ENCODE data around the gene KIFC1.
A peak's percentile ranks its signal among the peaks of the same experiment; 100 is the strongest.

KIFC1 gene

DNA sequence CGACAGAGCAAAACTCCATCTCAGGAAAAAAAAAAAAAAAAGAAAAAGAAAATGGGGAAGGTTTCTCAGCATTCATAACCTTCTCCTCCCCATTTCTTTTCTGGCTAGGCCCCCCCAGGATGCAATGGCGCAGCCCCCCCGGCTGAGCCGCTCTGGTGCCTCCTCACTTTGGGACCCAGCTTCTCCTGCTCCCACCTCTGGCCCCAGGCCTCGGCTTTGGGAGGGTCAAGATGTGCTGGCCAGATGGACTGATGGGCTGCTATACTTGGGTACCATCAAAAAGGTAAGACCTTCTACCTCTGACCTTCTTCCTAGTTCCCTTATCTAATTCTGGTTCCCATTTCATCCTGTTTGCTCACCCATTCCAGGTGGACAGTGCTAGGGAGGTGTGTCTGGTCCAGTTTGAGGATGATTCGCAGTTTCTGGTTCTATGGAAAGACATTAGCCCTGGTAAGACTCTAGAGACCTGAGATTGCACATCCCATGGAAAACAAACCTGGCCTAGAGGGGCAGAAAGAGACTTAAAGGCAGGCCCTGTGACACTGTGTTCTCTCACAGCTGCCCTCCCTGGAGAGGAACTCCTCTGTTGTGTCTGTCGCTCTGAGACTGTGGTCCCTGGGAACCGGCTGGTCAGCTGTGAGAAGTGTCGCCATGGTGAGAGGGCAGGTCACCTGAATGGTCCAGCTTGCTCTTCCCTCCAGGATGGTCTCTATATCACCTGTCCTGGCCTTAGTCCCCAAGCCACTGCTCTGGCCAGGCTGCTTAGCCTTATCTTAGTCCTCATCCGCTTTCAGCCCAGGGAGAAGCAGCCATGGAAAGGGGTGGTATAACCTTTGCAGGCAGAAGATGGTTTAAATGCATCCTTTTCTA is 20.8 kb downstream of the KIFC1 start:
- no peak for DNase-seq

DNA sequence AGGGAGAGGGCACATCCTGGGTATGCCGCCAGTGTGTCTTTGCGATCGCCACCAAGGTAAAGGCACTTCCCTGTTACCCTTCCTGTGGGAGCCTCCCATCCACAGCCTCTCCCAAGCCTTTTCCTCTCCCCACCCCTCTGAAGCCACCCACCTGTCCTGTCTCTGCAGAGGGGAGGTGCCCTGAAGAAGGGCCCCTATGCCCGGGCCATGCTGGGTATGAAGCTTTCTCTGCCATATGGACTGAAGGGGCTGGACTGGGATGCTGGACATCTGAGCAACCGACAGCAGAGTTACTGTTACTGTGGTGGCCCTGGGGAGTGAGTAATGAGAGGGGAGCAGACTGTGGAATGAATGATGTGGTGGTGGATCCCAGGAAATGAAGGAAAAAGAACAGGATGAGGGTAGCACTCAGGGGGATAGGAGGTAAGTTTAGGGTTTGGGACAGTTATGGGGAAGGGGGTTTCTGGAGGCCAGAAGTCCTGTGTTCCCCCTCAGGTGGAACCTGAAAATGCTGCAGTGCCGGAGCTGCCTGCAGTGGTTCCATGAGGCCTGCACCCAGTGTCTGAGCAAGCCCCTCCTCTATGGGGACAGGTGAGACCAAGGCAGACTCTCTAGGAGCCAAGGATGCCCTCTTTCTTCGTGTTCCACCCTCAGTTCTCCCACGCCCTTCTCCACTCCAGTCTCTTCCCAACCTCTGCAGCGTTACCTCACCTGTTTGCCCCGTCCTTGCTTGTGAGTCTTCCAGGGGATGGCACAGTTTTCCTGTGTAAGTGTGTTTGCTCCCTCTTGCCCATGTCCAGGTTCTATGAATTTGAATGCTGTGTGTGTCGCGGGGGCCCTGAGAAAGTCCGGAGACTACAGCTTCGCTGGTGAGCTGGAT is 21.9 kb downstream of the KIFC1 start:
- no peak for DNase-seq

GRCh38 chr6:33414592-33415271 is 23.1 kb downstream of the KIFC1 start:
- peak; percentile 39 for DNase-seq

GRCh38 chr6:33415831-33416230 is 24.2 kb downstream of the KIFC1 start:
- DNase-seq: no peak

GRCh38 chr6:33416386-33417127 is 24.9 kb downstream of the KIFC1 start:
- DNase-seq: no peak

DNA sequence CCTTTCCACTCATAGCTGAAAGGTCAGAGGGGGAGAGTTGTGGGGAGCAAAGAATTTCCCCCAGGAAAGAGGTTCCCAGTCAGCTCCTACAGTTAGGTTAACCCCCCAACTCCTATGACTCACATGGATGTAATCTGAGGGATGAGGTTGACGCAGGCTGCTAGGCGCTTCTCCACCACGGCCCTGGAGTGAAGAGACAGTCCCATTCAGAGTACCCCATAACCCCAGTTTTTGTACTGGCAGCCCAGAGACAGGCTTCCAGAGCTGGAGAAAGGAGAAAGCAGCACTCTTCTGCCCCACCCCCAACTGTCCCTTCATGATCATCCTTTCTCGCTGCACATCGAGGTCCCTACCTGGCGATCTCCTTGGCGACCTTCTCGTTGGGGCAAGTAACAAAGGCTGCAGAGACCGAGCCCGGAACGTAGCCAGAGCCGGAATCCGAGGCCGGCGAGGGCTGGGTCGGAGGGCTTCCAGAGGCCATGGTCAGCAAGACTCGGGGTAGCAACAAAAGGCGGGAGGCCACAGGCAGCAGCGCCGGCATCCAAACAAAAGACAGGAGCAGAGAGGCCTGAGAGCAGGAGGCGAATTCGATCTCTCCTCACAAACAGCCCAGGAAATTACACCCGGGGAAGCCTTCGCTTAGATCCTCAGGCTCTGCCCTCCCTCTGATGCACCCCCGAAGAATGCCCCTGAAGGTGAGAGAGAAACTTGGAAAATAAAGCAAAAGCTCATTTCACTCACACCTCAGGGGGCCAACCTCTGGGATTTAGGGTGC is 25.7 kb downstream of the KIFC1 start:
- DNase-seq: peak; percentile 39

DNA sequence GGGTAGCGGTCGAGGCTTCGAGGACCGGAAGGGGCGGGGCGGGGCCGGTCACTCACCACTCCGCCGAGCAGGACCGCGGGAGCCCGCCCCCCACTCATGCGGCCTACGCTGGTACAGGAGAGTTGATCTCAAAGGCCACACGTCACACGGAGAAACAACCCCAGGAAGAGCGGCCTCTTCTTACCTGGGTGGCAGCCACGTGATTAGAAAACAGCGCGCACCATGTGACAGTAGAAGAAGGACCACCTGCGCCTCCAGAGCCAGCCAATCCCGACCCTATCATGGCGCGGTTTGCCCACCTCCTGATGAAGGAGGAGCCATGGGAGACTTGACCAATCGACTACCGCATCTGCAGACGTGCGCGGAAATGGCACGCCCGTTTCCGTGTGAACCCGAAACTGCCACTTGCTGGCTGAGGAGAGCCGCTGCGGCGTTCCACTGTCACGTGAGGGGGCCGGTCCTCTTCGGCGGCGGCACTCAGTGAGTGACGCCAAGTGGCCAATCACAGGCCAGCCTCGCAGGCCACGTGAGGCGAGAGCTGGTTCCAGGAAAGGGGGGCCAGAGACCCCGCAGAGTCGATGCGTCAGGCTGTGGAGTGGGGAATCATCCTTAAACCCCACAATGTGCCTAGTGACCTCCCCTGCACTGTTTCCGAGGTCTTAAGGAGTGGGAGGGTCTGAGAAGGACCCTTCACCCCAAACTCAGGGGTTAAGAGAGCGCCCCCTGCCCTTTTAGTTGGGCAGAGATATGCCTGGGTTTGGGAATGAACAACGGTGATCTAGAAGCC is 26.5 kb downstream of the KIFC1 start, which contains the start of gene CUTA:
TSS of gene CUTA (minus strand) at position 205 of the 787 bp plus-strand sequence. CDS start at position 98, 107 bp downstream.
- peak; percentile 100 for DNase-seq

- peak; percentile 70 for DNase-seq
These were observed 27.2 kb downstream of the KIFC1 start for GRCh38 chr6:33418690-33419291.

- peak; percentile 84 for DNase-seq
These were observed 28.2 kb downstream of the KIFC1 start, which contains the start of gene SYNGAP1 for GRCh38 chr6:33419580-33420490. Gene SYNGAP1, plus strand, starts transcription at chr6:33420065. Its CDS starts 200 bp downstream, at chr6:33420265.

- peak; percentile 93 for DNase-seq
These were observed 29.1 kb downstream of the KIFC1 start for GRCh38 chr6:33420491-33421343.

- DNase-seq: no peak
These were observed 29.7 kb downstream of the KIFC1 start for GRCh38 chr6:33421344-33421643.

- no peak for DNase-seq
These were observed 32.2 kb downstream of the KIFC1 start for GRCh38 chr6:33423777-33424176.

GRCh38 chr6:33424855-33425667 is 33.4 kb downstream of the KIFC1 start:
- peak; percentile 85 for DNase-seq

DNA sequence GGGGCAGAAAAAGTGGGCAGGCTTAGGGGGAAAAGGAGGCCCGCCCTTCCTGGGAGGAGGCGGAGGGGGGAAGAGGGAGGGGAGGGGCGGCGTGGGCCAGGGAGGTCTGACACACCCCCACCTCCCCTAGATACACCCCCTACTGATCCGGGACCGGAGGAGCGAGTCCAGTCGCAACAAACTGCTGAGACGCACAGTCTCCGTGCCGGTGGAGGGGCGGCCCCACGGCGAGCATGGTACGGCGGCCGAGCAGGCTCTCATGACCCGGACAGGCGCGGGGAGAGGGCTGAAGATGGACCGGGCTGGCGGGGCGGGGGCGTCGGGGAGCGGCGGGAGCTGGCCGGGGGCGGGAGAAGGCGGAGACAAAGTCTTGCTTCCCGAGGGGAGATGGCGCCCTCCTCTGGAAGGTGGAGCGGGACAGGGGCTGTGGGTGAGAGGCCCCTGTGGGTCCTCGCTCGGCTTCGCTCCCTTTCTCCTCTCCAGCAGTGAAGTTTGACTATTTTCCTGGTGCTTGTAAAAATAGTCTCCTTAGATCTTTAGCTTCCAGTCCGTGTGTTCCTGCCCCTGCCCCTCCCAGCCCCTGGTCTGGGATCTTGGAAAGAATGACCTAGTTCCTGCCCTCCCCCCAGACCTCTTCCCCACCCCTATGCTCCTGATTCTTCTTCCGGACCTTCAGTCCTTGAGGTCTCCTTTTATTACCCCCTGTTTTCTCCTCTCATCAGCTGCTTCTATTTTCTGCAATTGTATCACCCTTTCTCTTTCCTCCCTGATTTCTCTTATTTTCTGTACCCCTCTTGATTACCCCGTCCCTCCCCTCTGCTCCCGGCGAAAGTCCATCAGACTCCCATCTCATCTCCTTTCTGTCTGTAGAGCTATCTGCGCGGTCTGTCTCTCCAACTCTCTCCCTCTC is 34.3 kb downstream of the KIFC1 start:
- DNase-seq: peak; percentile 96

DNA sequence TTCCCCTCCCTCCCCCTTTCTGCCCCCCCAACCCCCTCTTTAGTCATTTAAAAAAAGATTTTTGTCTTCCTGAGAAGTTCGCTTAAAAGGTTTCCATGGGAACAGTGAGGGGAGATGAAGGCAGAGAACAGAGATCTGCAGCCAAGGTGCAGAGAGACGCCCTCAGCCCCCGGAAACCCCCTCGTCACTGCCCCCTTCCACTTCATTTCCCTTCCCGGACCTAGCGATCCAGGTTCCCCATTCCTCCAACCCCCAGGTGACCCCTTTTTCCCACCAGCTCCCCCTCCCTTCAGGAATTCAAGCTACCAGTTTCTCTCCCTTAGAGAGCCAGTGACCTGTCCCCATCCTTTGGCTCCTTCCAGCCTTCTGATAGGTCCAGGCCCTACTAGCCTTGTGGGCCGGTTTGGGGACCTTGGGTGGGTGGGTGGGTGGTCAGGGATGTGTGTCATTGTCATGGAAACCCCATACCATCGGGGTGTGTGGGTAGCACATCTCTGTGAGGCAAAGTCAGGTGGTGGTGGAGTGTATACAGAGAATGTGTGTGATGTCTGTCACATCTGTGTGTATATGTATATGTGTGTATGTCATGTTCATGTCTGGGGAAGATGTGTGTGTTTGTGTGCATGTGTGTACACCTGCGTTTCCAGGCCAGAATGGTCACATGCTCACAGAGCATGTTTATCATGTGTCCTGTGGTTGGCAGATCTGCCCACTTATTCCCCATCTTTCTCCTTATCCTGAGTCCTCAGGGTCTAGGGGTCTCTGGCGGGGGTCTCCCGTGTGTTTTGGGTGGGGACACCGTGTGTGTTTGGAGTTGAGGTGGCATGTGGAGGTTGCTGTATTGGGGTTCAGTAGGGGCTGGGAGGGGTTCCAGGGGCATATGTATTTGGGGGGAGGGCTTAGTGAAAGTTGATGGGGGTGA is 35.2 kb downstream of the KIFC1 start:
- DNase-seq: no peak
